ENCODE results near the gene LRRC8D. TPM values are rescaled to one million over a fixed set of nuclear protein-coding genes. Genes with fewer than 3 reads are reported as not detected.
A peak's percentile ranks its signal among the peaks of the same experiment; 100 is the strongest.

LRRC8D gene
- total RNA-seq, 1 experiment from 2014 or later, result 43.3 TPM

- Histone ChIP-seq H3K9me3 (ENCODE audit: control insufficient read depth, insufficient read depth, low read depth, low read length) (no peaks in the 10 kb centered on the region), H3K27me3 (ENCODE audit: control insufficient read depth, insufficient read depth, low read length) (no peaks in the 10 kb centered on the region), H3K27ac (ENCODE audit: low read length) (peak overlapping the region; percentile 75), H3K4me3 (ENCODE audit: low read depth in 2 of 2, low read length in 2 of 2) (no peak overlapping the region), H3K4me1 (ENCODE audit: control insufficient read depth, insufficient read depth, low read length) (peaks cover 32% of the 10 kb centered on the region), H3K36me3 (ENCODE audit: control insufficient read depth, insufficient read depth, low read length) (no peaks in the 10 kb centered on the region)
- DNase-seq (ENCODE audit: low read depth, low spot score), result no peak
- no peak for TF ChIP-seq SIN3A (IDR thresholded peaks at IDR 0.05; ENCODE audit: borderline replicate concordance, insufficient read depth, low read depth, low read length)
- BruUV-seq (replicated peaks), result no TSS peak
- in situ Hi-C loops (cut with HindIII; ENCODE audit: low pct_unique_long_range_greater_than_20kb, low sequenced_read_pairs) (no loop called here), intact Hi-C loops (cut with micrococcal nuclease; ENCODE audit: unreplicated experiment) (no loop called here)
- ChIA-PET CTCF (interaction anchor here (0.6 kb wide), 1 partner anchor 72 kb away, joined by 4 read pairs; no protein-coding TSS in a partner anchor), POLR2A (no interaction called here)
- ATAC-seq, result peak; percentile 36; the same call in 1 of the 2 replicates
These were observed 85.3 kb downstream of the LRRC8D start for GRCh38 chr1:89906088-89906487.

- in situ Hi-C loops (cut with HindIII; ENCODE audit: low pct_unique_long_range_greater_than_20kb, low sequenced_read_pairs), result no loop called here
- peaks cover 32% of the 10 kb centered on the region for H3K4me1 ChIP-seq (ENCODE audit: control insufficient read depth, insufficient read depth, low read length)
- ChIA-PET POLR2A (no interaction called here), CTCF (no interaction called here)
- no peak overlapping the region for H3K4me3 ChIP-seq (ENCODE audit: low read depth in 2 of 2, low read length in 2 of 2)
- no peaks in the 10 kb centered on the region for H3K9me3 ChIP-seq (ENCODE audit: control insufficient read depth, insufficient read depth, low read depth, low read length)
- no peak for DNase-seq (ENCODE audit: low read depth, low spot score)
- no peak overlapping the region; the same call in 1 of the 2 replicates for H3K27ac ChIP-seq (ENCODE audit: low read length)
- H3K36me3 ChIP-seq (ENCODE audit: control insufficient read depth, insufficient read depth, low read length), result no peaks in the 10 kb centered on the region
- intact Hi-C loops (cut with micrococcal nuclease; ENCODE audit: unreplicated experiment), result no loop called here
- ATAC-seq, result peak; percentile 62; the same call in 1 of the 2 replicates
- BruUV-seq (replicated peaks), result no TSS peak
- TF ChIP-seq SIN3A (IDR thresholded peaks at IDR 0.05; ENCODE audit: borderline replicate concordance, insufficient read depth, low read depth, low read length) (no peak), REST (IDR thresholded peaks at IDR 0.05; ENCODE audit: insufficient read depth in 1 of 2, low read depth in 2 of 2, low read length in 1 of 2) (no peak)
- no peaks in the 10 kb centered on the region for H3K27me3 ChIP-seq (ENCODE audit: control insufficient read depth, insufficient read depth, low read length)
These were observed 86.9 kb downstream of the LRRC8D start for GRCh38 chr1:89907727-89908212.

GRCh38 chr1:89908273-89908671, 87.4 kb downstream of the LRRC8D start:
- CTCF ChIA-PET, result no interaction called here
- H3K4me1 ChIP-seq (ENCODE audit: control insufficient read depth, insufficient read depth, low read length), result peaks cover 32% of the 10 kb centered on the region
- POLR2A ChIA-PET, result no interaction called here
- H3K27me3 ChIP-seq (ENCODE audit: control insufficient read depth, insufficient read depth, low read length), result no peaks in the 10 kb centered on the region
- ATAC-seq (no peak), DNase-seq (ENCODE audit: low read depth, low spot score) (no peak)
- no peak overlapping the region for H3K27ac ChIP-seq (ENCODE audit: low read length)
- H3K36me3 ChIP-seq (ENCODE audit: control insufficient read depth, insufficient read depth, low read length), result no peaks in the 10 kb centered on the region
- BruUV-seq (replicated peaks), result no TSS peak
- H3K9me3 ChIP-seq (ENCODE audit: control insufficient read depth, insufficient read depth, low read depth, low read length), result no peaks in the 10 kb centered on the region
- TF ChIP-seq SIN3A (IDR thresholded peaks at IDR 0.05; ENCODE audit: borderline replicate concordance, insufficient read depth, low read depth, low read length) (no peak), POLR2AphosphoS5 (IDR thresholded peaks at IDR 0.05; ENCODE audit: low read depth, low read length) (no peak), REST (IDR thresholded peaks at IDR 0.05; ENCODE audit: insufficient read depth in 1 of 2, low read depth in 2 of 2, low read length in 1 of 2) (no peak), TCF7L2 (IDR thresholded peaks at IDR 0.05; ENCODE audit: low read depth, low read length) (no peak), CTCF (IDR thresholded peaks at IDR 0.05) (no peak)
- in situ Hi-C loops (cut with HindIII; ENCODE audit: low pct_unique_long_range_greater_than_20kb, low sequenced_read_pairs), result no loop called here
- intact Hi-C loops (cut with micrococcal nuclease; ENCODE audit: unreplicated experiment), result no loop called here
- H3K4me3 ChIP-seq (ENCODE audit: low read depth in 2 of 2, low read length in 2 of 2), result no peak overlapping the region

Data from Panc1 (cell line).